OCI-LY7 (cell line): ENCODE data around the gene KAT2A. TPM values are rescaled to one million over a fixed set of nuclear protein-coding genes. Genes with fewer than 3 reads are reported as not detected.

ENCODE experiments used
- BruUV-seq: library from RNA; stranded (reverse); fragments of 400-500 nt; replicated peaks from 2 replicates; lab custom pipeline; 2021; lab: Mats Ljungman, UMichigan
- CTCF ChIA-PET: fragments of 300-600 bp; sonication (Branson Sonifier 250); formaldehyde crosslinking; loops from one replicate; lab custom pipeline; 2022; ENCODE audit warnings: antibody characterized with exemption; ENCODE audit not compliant: unreplicated experiment; lab: Charles Lee
- POLR2A ChIA-PET: fragments of 300-600 bp; sonication (Branson Sonifier 250); formaldehyde crosslinking; loops from one replicate; lab custom pipeline; 2022; ENCODE audit warnings: antibody characterized with exemption; lab: Charles Lee
- DNase-seq: peaks from one replicate; pipeline ENCODE4 v3.0.0-alpha.2; 2015; ENCODE audit warnings: low spot score
- H2AFZ ChIP-seq: fragments of 200-600 bp; sonication (generic), shearing (Covaris generic); 2 replicates; pipeline ENCODE4 v1.6.1; 2014; ENCODE audit warnings: mild to moderate bottlenecking, antibody characterized with exemption, low read length, moderate library complexity
- H3K27ac ChIP-seq: fragments of 200-600 bp; sonication (generic); 2 replicates; pipeline ENCODE4 v1.5.1; 2014; ENCODE audit warnings: mixed run types, low read depth, mild to moderate bottlenecking, moderate library complexity, low read length, inconsistent platforms; ENCODE audit not compliant: poor library complexity, severe bottlenecking
- H3K36me3 ChIP-seq: fragments of 200-600 bp; sonication (generic); 2 replicates; pipeline ENCODE4 v1.6.1; 2014; ENCODE audit warnings: mild to moderate bottlenecking, antibody characterized with exemption, low read length, moderate library complexity, mixed read lengths; ENCODE audit not compliant: insufficient read depth
- H3K4me1 ChIP-seq: fragments of 200-600 bp; sonication (generic); 2 replicates; pipeline ENCODE4 v1.5.1; 2014; ENCODE audit warnings: mild to moderate bottlenecking, low read length; ENCODE audit not compliant: insufficient read depth, poor library complexity, severe bottlenecking
- H3K4me2 ChIP-seq: fragments of 200-600 bp; sonication (generic); 2 replicates; pipeline ENCODE4 v1.6.1; 2014; ENCODE audit warnings: mild to moderate bottlenecking, low read length
- H3K4me3 ChIP-seq: fragments of 200-600 bp; sonication (generic); 2 replicates; pipeline ENCODE4 v1.5.1; 2014; ENCODE audit warnings: mild to moderate bottlenecking, low read depth, low read length; ENCODE audit not compliant: poor library complexity, severe bottlenecking
- H3K79me2 ChIP-seq: fragments of 200-600 bp; sonication (generic); 2 replicates; pipeline ENCODE4 v1.6.1; 2016; ENCODE audit warnings: low read depth, mild to moderate bottlenecking, low read length, moderate library complexity, mixed read lengths; ENCODE audit not compliant: insufficient read depth
- H3K9me2 ChIP-seq: fragments of 200-600 bp; sonication (generic); 2 replicates; pipeline ENCODE4 v1.6.1; 2016; ENCODE audit warnings: mild to moderate bottlenecking, low read length, mixed read lengths; ENCODE audit not compliant: insufficient read depth
- H3K9me3 ChIP-seq: fragments of 200-600 bp; sonication (generic); 2 replicates; pipeline ENCODE4 v1.6.1; 2014; ENCODE audit warnings: mild to moderate bottlenecking, mixed run types, low read length, mixed read lengths
- H4K20me1 ChIP-seq: fragments of 200-600 bp; sonication (generic); 2 replicates; pipeline ENCODE4 v1.6.1; 2014; ENCODE audit warnings: mild to moderate bottlenecking, antibody characterized with exemption, low read length, moderate library complexity, mixed read lengths; ENCODE audit not compliant: insufficient read depth
- EZH2phosphoT487 ChIP-seq: fragments of 200-600 bp; sonication (generic); IDR thresholded peaks from 2 replicates; pipeline ENCODE4 v1.6.1; 2018; ENCODE audit warnings: low read depth, borderline replicate concordance, mild to moderate bottlenecking, mixed run types, antibody characterized with exemption, low read length, moderate library complexity, mixed read lengths
- intact Hi-C: fragments of 100-400 bp; cut with micrococcal nuclease; formaldehyde crosslinking; loops from one replicate; pipeline ENCODE4 v1.10.0; 2022; ENCODE audit not compliant: unreplicated experiment
- total RNA-seq, 2 experiments: library from RNA; depleted of rRNA in 1 of 2; stranded (reverse); fragments of >200 nt in 1 of 2; shearing (Covaris generic) in 1 of 2; gene quantifications; 2 replicates each; pipeline ENCODE4 v1.2.3, GENCODE V29; 2014 to 2022
- TF ChIP-seq, protein P1 (sequence below): fragments of 200-600 bp; sonication (generic); conservative IDR thresholded peaks from 2 replicates; pipeline ENCODE4 v1.5.1; 2014; ENCODE audit warnings: mild to moderate bottlenecking, antibody characterized with exemption, low read length, moderate library complexity, mixed read lengths

KAT2A gene
- total RNA-seq, 2 experiments from 2014 or later: 73.0 to 89.8 TPM

DNA sequence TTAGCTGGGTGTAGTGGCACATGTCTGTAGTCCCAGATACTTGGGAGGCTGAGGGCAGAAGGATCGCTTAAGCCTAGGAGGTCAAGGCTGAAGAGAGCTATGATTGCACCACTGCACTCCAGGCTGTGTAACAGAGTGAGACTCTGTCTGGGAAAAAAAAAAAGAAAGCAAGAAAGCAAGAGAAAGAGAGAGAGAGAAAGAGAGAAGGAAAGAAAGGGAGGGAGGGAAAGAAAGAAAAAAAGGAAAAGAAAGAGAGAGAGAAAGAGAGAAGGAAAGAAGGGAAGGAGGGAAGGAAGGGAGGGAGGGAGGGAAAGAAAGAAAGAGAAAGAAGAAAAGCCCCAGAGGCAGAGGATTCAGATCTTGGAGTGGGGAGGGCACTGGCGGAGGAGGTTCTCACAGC is 15.2 kb downstream of the KAT2A start:
- H3K36me3 ChIP-seq: no peaks in the 10 kb centered on the region
- H4K20me1 ChIP-seq: no peaks in the 10 kb centered on the region
- BruUV-seq: no TSS peak
- no peak for DNase-seq
- H3K27ac ChIP-seq: no peak overlapping the region
- no peak overlapping the region for H3K4me2 ChIP-seq
- peaks cover 21% of the 10 kb centered on the region for H3K4me1 ChIP-seq
- CTCF ChIA-PET: no interaction called here
- H3K4me3 ChIP-seq: no peak overlapping the region
- no peak overlapping the region for H2AFZ ChIP-seq
- no peaks in the 10 kb centered on the region for H3K9me3 ChIP-seq
- H3K79me2 ChIP-seq: no peaks in the 10 kb centered on the region
- intact Hi-C loops: no loop called here
- H3K9me2 ChIP-seq: no peaks in the 10 kb centered on the region
- POLR2A ChIA-PET: interaction anchor here (0.6 kb wide), 2 partner anchors 84 to 604 kb away, joined by 4 to 5 read pairs; no protein-coding TSS in a partner anchor
- no peak for TF ChIP-seq EZH2phosphoT487
- TF ChIP-seq, protein P1, sequence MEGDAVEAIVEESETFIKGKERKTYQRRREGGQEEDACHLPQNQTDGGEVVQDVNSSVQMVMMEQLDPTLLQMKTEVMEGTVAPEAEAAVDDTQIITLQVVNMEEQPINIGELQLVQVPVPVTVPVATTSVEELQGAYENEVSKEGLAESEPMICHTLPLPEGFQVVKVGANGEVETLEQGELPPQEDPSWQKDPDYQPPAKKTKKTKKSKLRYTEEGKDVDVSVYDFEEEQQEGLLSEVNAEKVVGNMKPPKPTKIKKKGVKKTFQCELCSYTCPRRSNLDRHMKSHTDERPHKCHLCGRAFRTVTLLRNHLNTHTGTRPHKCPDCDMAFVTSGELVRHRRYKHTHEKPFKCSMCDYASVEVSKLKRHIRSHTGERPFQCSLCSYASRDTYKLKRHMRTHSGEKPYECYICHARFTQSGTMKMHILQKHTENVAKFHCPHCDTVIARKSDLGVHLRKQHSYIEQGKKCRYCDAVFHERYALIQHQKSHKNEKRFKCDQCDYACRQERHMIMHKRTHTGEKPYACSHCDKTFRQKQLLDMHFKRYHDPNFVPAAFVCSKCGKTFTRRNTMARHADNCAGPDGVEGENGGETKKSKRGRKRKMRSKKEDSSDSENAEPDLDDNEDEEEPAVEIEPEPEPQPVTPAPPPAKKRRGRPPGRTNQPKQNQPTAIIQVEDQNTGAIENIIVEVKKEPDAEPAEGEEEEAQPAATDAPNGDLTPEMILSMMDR: no peak

DNA sequence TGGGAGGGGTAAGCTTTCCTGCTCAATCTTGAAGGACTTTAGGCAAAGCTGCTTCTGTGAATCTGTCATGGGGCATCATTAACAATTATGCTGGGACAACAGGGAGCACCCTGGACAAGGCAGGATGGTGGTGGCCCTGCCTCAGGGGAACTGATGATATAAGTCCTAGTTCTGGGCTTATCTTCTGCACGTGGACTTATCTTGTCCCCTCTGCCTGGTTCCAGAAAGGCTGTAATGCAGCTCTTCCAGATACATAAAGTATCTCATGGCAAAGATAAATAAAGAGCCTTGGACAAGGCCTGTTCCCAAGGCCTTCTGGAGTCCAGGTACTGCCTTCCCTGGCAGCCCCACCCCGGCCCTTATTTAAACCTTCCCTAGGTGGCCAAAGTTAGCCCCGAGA is 16.9 kb downstream of the KAT2A start:
- no TSS peak for BruUV-seq
- Histone ChIP-seq H3K4me1 (peaks cover 14% of the 10 kb centered on the region), H4K20me1 (no peaks in the 10 kb centered on the region), H3K79me2 (no peaks in the 10 kb centered on the region), H2AFZ (no peak overlapping the region), H3K27ac (no peak overlapping the region), H3K4me2 (no peak overlapping the region), H3K4me3 (no peak overlapping the region), H3K9me3 (no peaks in the 10 kb centered on the region), H3K36me3 (no peaks in the 10 kb centered on the region), H3K9me2 (no peaks in the 10 kb centered on the region)
- POLR2A ChIA-PET: no interaction called here
- CTCF ChIA-PET: interaction anchor here (0.7 kb wide), 1 partner anchor 147 kb away, joined by 3 read pairs; no protein-coding TSS in a partner anchor
- intact Hi-C loops: loop anchor here (5.0 kb wide), 1 partner anchor 37 kb away; no protein-coding TSS in a partner anchor
- no peak for DNase-seq
- no peak for TF ChIP-seq EZH2phosphoT487
- TF ChIP-seq, protein P1: no peak

GRCh38 chr17:42103221-42103954 is 17.8 kb downstream of the KAT2A start:
- CTCF ChIA-PET: interaction anchor here (0.5 kb wide), 1 partner anchor 86 kb away, joined by 3 read pairs; the partner anchor contains the start of gene DNAJC7
- TF ChIP-seq EZH2phosphoT487: no peak
- TF ChIP-seq, protein P1: no peak

More at GRCh38 chr17:42103221-42103954, 17.8 kb downstream of the KAT2A start:
- Histone ChIP-seq H3K4me3 (no peak overlapping the region), H4K20me1 (no peaks in the 10 kb centered on the region), H3K4me1 (peaks cover 16% of the 10 kb centered on the region), H3K4me2 (no peak overlapping the region), H3K9me2 (no peaks in the 10 kb centered on the region), H3K79me2 (no peaks in the 10 kb centered on the region), H3K27ac (no peak overlapping the region), H2AFZ (no peak overlapping the region), H3K36me3 (no peaks in the 10 kb centered on the region), H3K9me3 (no peaks in the 10 kb centered on the region)
- DNase-seq: no peak
- no TSS peak for BruUV-seq
- intact Hi-C loops: loop anchor here (5.0 kb wide), 1 partner anchor 36 kb away; no protein-coding TSS in a partner anchor
- POLR2A ChIA-PET: interaction anchor here (0.7 kb wide), 2 partner anchors 70 to 323 kb away, joined by 3 to 7 read pairs; no protein-coding TSS in a partner anchor
